T-helper 1 cell treated with Interleukin-12 subunit alpha and Interleukin-12 subunit beta and Interleukin-4 antibody, amounts not matched to agents 30 μg/mL and 1 μg/mL, for 36 hours (primary cell): ENCODE data around the gene HLCS.

Experiments used
- H3K27ac Mint-ChIP-seq: one replicate; pipeline ENCODE4 v1.8.0; 2021; ENCODE audit warnings: mild to moderate bottlenecking, mixed read lengths
- H3K27me3 Mint-ChIP-seq: one replicate; pipeline ENCODE4 v1.8.0; 2021; ENCODE audit warnings: low read depth, mixed read lengths
- H3K36me3 Mint-ChIP-seq: one replicate; pipeline ENCODE4 v1.8.0; 2021; ENCODE audit warnings: low read depth, mixed read lengths
- H3K4me1 Mint-ChIP-seq: one replicate; pipeline ENCODE4 v1.8.0; 2021; ENCODE audit warnings: low read depth, mixed read lengths
- H3K4me3 Mint-ChIP-seq: one replicate; pipeline ENCODE4 v1.8.0; 2021; ENCODE audit warnings: mild to moderate bottlenecking, moderate library complexity, mixed read lengths
- H3K9me3 Mint-ChIP-seq: one replicate; pipeline ENCODE4 v1.8.0; 2021; ENCODE audit warnings: mixed read lengths

The HLCS gene

DNA sequence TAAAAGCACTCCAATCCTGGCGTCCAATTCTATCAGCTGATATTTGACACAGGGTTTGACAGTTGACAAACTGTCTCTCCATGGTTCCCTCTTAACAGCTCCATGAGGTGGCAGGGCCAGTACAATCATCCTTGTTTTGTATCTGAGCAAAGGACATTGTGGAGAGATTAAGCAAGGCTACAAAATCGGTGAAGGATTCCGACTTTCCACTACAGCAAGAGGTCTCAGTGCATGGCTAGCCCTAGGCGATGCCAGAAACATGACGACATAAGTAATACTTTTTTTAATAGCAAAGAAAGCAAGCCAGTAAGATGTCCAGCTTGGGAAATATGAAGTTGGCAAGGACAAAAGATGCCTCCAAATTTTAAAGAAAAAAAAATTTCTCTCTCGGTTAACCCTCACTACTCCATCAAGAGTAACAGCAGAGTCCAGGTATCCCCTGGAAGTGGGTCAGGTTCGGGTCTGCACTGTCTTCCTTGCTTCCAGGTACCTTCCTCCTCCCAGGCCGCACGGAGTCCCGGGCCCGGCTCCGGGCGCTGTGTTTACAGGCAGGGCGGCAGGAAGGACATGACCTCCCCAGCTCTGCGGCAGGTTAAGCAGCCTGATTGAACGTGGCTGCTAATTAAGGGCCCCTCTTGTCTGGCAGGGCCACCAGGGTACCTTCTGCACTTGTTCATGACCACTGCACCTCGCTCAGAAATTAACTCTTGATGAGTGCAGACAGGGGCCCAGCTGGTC, 161.4 kb downstream of the HLCS start:
- no peaks in the 10 kb centered on the region for H3K4me1 Mint-ChIP-seq
- H3K9me3 Mint-ChIP-seq: no peaks in the 10 kb centered on the region
- no peak overlapping the region for H3K27ac Mint-ChIP-seq
- no peaks in the 10 kb centered on the region for H3K27me3 Mint-ChIP-seq
- no peak overlapping the region for H3K4me3 Mint-ChIP-seq
- H3K36me3 Mint-ChIP-seq: no peaks in the 10 kb centered on the region

DNA sequence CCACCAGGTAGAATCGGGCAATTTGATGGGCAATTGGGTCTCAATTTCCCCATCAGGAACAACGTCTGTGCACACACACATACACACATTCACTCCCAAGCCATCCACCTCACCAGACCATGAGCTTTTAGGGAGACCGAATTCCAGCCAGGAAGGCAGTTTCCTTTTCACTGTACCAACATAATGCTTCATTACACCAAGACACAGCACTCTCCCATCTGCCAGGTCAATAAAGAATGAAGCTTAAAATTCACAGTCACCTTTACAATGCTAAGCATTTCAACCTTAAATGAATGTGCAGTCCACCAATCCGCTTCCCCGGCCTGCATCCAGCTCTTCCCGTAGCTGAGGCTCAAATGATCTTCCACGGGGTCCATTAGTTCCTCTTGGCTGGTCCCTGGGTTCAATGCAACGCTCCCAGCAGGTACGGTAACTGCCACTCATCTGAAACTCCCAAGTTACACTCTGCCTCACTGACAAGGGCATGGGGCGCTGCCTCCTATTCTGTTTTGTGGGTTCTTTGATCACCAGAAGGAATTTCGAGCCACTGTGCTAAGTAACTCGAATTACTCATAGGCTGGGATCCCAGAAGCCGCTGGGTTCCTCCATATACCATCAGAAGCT, 162.5 kb downstream of the HLCS start:
- Mint-ChIP-seq H3K27me3 (no peaks in the 10 kb centered on the region), H3K36me3 (no peaks in the 10 kb centered on the region), H3K4me3 (no peak overlapping the region), H3K27ac (no peak overlapping the region), H3K4me1 (no peaks in the 10 kb centered on the region), H3K9me3 (peaks cover 5% of the 10 kb centered on the region)

DNA sequence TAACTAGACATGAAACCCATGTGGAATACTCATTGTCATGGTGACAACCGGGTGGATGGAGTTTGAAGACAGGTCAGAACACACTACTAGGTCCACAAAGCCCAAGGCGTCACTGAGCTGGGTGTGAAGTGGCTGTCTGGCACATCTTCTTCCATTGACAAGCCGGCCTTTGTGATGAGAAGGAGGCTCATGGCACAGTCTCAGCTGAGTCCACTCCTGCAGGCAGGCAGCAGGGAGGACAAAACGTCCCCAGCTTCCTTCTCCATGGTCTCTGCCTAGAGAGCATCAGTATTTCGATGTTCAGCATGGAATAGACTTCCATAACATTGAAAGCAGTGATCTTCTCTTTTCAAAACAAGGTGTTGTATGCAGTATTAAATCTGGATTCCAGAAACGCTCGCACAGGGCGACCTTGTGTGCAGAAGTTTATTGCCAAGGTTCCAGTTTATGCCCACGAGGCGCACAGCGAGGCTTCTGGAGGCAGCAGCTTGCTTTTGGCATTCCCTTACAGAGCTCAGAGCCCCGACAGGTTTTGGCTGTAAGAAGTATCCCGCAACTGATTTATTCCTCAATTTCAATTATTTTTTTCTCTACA, 163.3 kb downstream of the HLCS start:
- Mint-ChIP-seq H3K36me3 (no peaks in the 10 kb centered on the region), H3K4me3 (no peak overlapping the region), H3K4me1 (no peaks in the 10 kb centered on the region), H3K9me3 (peaks cover 7% of the 10 kb centered on the region), H3K27ac (no peak overlapping the region), H3K27me3 (no peaks in the 10 kb centered on the region)

DNA sequence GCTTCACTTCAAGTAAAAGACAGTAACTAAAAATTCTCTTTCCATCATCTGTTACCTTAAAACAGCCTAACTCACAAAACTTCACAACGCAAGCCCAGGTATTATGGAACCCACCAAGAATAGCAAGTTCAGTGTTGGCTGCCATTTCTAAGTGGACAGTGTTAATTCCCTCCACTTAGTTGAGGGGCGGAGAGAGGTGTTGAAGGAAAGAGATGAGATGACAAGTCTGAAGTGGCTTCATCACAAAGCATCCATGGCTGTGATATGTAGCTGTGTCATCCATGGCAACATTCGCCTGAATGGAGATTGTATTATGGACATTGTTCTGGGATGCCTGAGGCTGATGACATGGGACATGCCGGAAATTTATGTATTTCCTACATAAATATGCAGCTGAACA, 165.7 kb downstream of the HLCS start:
- Mint-ChIP-seq H3K36me3 (peaks cover 2% of the 10 kb centered on the region), H3K9me3 (peaks cover 25% of the 10 kb centered on the region), H3K4me1 (no peaks in the 10 kb centered on the region), H3K27me3 (no peaks in the 10 kb centered on the region), H3K27ac (no peak overlapping the region), H3K4me3 (no peak overlapping the region)

DNA sequence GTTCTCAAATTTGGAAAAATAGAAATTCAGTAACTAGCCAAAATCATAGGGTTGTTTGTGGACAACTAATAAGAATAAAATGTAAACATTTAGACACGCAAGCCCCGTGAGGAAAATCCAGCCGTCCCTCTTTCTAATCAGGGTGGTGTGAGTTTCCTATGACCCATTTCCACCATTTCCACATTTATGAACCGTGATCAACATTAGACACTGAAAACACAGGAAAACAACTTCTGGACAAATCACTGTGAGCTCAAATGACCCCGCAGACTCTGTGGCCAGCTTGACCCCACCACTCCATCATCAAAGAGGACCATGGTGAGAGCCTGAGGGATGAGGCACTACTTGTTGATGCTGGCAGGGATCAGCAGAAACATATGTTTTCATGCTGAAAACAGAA, 166.6 kb downstream of the HLCS start:
- Mint-ChIP-seq H3K27ac (no peak overlapping the region), H3K4me3 (no peak overlapping the region), H3K36me3 (peaks cover 2% of the 10 kb centered on the region), H3K4me1 (no peaks in the 10 kb centered on the region), H3K27me3 (no peaks in the 10 kb centered on the region), H3K9me3 (peaks cover 27% of the 10 kb centered on the region)

DNA sequence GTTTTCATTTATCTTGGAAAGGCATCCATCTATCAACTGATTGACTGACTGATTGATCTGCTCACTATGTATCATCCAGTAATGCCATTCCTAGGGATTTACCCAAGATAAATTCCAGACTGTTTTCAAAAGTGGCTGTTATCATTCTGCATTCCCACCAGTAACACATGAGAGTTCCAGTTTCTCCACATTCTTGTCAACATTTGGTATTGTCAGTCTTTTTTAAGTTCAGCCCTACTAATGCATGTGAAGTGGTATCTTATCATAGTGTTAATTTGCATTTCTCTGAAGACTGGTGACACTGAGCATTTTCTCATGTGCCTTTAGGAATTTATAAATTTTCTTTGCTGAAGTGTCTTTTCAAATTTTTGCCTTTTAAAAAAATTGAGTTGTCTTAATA, 168.0 kb downstream of the HLCS start:
- Mint-ChIP-seq H3K4me1 (no peaks in the 10 kb centered on the region), H3K36me3 (peaks cover 2% of the 10 kb centered on the region), H3K4me3 (no peak overlapping the region), H3K27ac (no peak overlapping the region), H3K27me3 (no peaks in the 10 kb centered on the region), H3K9me3 (peaks cover 30% of the 10 kb centered on the region)

DNA sequence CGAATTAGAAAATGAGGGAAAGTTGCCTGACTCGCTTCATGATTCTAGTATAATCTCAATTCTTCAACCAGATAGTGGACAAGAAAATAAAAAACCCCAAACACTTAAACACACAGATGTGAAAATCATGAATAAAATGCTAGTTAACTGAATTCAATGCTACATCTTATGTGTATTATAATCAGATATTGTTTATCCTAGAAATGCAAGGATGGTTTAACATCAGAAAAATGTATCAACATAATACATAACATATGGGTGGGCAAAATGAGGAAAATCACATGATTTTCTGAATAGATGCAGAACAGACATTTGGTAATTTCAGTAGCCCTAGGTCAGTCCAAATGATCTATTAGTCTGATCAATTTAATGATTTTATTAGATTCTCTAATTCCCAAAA, 170.4 kb downstream of the HLCS start:
- no peak overlapping the region for H3K4me3 Mint-ChIP-seq
- H3K9me3 Mint-ChIP-seq: peaks cover 30% of the 10 kb centered on the region
- no peaks in the 10 kb centered on the region for H3K27me3 Mint-ChIP-seq
- H3K36me3 Mint-ChIP-seq: peaks cover 2% of the 10 kb centered on the region
- H3K4me1 Mint-ChIP-seq: no peaks in the 10 kb centered on the region
- no peak overlapping the region for H3K27ac Mint-ChIP-seq

DNA sequence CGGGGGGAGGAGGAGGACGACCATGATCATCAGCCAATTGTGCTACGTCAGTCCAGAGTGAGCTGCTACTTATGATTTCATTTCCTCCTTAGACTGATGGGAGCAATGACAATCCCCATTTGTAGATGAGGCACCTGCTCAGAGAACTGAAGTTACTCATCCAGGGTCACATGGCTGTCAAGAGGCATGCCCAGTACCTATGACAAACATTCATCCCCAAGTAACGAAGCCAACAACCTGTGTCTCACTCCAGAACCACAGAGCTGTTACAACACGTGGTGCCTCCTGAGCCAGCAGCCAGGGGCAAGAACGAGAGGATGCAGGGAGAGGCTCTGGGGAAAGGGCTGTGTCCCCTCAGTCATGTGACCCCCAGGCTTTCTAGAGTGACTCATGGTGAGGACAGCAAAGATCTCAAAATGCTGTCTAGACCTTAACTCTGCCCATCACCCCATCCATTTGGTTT, 173.9 kb downstream of the HLCS start:
- Mint-ChIP-seq H3K27ac (no peak overlapping the region), H3K9me3 (peaks cover 17% of the 10 kb centered on the region), H3K27me3 (no peaks in the 10 kb centered on the region), H3K4me1 (no peaks in the 10 kb centered on the region), H3K4me3 (no peak overlapping the region), H3K36me3 (no peaks in the 10 kb centered on the region)

DNA sequence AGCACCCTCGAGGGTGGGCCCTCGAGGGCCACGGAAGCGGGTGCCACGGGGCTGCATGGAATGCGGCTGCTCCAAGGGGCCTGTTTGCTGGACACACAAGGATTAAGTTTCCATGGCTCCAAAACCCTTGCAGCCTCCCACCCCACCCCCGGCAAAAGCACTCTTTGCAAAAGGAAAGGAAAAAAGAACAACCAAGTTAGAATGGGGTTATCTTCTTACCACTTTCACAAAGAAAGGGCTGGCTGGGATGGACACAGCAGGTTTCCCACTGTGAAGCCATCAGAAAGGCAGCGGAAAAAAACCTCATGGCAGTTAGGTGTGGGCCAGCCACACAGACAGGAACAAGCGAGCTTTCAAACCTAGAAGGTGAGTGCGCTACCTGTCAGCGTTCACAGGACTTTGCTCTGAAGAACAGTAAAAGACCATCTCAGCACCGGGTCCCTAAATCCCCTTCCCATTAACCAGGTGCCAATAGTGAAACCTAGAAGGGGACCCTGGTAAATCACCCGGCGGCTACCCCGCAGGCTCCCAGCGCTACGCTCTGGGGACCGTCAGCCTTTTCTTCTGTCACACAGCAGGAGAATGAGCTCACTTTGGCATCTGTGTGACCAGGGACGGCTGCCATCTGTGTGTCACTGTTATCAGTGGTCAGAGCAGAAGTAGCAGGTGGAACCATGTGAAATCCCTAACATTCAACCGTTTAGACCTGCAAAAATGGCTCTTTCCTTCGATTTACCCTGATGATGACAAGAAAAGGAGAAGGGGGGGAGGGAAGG, 174.6 kb downstream of the HLCS start:
- Mint-ChIP-seq H3K27ac (no peak overlapping the region), H3K27me3 (no peaks in the 10 kb centered on the region), H3K9me3 (peaks cover 13% of the 10 kb centered on the region), H3K4me1 (no peaks in the 10 kb centered on the region), H3K36me3 (no peaks in the 10 kb centered on the region), H3K4me3 (no peak overlapping the region)

DNA sequence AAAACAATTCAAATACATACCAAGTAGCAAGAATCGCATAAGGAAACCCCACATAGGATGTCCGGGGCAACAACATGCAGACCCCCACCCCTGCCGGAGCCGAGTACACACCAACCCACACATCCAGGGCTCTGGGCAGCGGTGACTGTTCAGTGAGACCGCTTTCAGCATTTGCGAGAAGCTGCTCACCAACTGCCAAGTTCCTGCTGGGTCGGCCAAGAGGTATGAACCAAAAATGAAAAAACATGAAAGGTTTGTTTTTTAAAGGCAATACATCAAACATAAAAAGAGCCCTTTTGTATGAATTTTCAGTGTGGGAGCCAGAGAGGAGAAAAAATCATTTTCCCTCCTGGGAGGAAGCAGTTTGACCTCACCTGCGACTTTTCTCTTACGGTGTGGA, 175.3 kb downstream of the HLCS start:
- peaks cover 8% of the 10 kb centered on the region for H3K9me3 Mint-ChIP-seq
- H3K27ac Mint-ChIP-seq: no peak overlapping the region
- no peaks in the 10 kb centered on the region for H3K36me3 Mint-ChIP-seq
- no peak overlapping the region for H3K4me3 Mint-ChIP-seq
- H3K4me1 Mint-ChIP-seq: no peaks in the 10 kb centered on the region
- H3K27me3 Mint-ChIP-seq: no peaks in the 10 kb centered on the region

DNA sequence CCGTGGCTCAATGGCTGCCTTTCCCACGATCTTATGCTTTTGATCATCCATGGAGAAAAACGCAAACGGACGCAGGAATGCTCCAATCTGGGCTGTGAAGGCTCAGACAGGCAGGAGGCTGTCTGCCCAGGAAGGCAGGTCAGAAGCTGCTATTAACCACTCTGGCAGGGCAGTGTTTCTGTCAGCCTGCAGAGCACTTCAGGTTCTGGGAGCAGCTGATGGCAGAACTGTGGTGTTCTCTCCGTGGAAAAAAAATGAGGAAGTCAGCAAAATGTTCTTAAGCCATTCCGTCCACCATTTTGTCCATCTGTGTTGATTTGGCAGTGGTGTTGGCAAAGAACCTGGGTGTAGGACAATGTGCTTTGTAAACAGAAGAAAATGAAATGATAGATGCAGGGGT, 175.9 kb downstream of the HLCS start:
- no peaks in the 10 kb centered on the region for H3K36me3 Mint-ChIP-seq
- no peaks in the 10 kb centered on the region for H3K27me3 Mint-ChIP-seq
- H3K27ac Mint-ChIP-seq: no peak overlapping the region
- H3K9me3 Mint-ChIP-seq: peaks cover 5% of the 10 kb centered on the region
- no peaks in the 10 kb centered on the region for H3K4me1 Mint-ChIP-seq
- no peak overlapping the region for H3K4me3 Mint-ChIP-seq

DNA sequence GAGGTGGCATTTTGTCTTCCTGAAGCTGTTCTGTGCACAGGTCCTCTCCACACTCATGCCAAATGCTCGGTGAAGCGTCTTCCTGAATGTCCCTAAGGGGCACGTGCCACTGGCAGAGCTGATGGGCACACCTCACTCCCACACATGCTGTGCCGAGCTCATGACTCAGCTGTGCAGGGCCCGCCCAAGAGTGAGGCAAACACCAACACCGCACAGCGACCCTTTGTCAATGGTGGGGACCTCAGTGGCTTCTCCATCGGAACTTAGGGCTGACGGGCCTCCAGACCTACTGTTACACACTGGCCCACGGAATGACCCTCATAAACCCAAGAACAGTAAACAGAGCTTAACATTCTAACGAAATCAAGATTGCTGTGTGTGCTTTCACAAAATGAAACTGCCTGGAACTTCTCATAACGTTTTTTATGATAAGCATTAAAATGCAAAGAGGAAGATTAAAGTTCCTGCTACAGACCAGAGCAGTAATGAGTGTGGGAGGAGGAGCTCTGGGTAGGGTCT, 178.3 kb downstream of the HLCS start:
- no peaks in the 10 kb centered on the region for H3K4me1 Mint-ChIP-seq
- H3K27ac Mint-ChIP-seq: no peak overlapping the region
- H3K36me3 Mint-ChIP-seq: no peaks in the 10 kb centered on the region
- H3K4me3 Mint-ChIP-seq: no peak overlapping the region
- H3K27me3 Mint-ChIP-seq: no peaks in the 10 kb centered on the region
- H3K9me3 Mint-ChIP-seq: no peaks in the 10 kb centered on the region

DNA sequence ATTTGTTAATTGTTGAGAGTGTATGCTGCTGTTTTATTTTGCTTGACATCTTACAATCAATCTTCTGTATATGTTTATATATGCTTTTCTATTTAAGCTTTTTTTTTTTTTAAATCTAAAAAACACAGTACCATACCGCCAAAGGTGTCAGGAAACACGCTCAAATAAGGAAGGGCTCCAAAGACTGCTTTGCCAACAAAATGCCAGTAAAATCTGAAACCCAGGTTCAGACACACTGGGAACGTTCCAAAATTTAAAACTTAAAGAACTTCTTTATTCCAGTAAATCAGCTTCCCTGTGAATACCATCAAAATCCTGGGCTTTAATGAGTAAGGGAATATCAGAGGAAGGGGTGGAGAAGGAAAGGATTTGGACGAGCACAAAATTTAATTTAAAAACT, 180.3 kb downstream of the HLCS start:
- Mint-ChIP-seq H3K27me3 (no peaks in the 10 kb centered on the region), H3K4me3 (no peak overlapping the region), H3K9me3 (no peaks in the 10 kb centered on the region), H3K27ac (no peak overlapping the region), H3K36me3 (no peaks in the 10 kb centered on the region), H3K4me1 (no peaks in the 10 kb centered on the region)

DNA sequence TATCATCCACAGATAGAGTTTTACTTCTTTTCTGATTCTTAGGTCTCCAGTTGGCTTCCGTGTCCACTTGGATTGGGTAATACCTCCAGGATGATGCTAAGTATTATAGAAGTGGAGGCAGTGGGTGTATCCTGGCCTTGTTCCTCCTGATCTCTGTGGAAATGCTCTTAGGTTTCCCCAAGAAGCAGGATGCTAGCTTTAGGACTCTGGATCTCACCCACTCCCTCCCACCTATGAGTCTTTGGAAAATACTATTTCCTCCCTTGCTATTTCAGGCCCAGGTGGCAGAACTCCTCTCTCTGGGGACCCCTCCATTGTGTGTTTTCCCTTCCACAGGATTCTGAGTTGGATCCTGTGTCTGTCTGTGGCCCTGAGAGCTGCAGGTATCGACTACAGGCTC, 180.9 kb downstream of the HLCS start:
- Mint-ChIP-seq H3K9me3 (no peaks in the 10 kb centered on the region), H3K4me1 (no peaks in the 10 kb centered on the region), H3K4me3 (no peak overlapping the region), H3K27me3 (no peaks in the 10 kb centered on the region), H3K27ac (no peak overlapping the region), H3K36me3 (no peaks in the 10 kb centered on the region)
